ENCODE results near the gene CDH16.

Gene CDH16

GRCh38 chr16:66927918-66928649, 9.4 kb upstream of the CDH16 start:
- DNase-seq (ENCODE audit: low spot score): no peak

DNA sequence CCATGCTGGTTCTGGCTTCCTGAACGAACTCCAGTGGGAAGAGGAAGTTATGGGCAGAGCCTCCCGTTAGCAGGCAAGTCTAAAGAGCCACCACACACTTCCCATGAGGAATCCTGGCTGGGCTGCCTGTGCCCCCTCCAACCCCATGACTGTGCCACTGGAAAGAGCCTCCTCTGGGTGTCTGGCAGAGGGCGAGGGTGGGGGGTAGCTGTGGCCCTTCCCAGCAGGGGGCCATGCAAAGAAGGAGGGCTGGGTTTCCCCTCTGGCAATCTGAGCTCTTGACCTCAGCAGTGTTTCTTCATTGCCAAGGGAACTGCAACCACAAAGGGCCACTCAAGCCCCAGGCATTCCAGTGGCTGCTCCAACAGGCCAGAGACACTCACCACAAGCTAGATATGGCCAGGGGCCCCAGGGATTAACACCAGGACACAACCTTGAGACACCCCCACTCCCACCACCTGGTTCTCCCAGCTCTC, 8.3 kb upstream of the CDH16 start:
- DNase-seq (ENCODE audit: low spot score): no peak

DNA sequence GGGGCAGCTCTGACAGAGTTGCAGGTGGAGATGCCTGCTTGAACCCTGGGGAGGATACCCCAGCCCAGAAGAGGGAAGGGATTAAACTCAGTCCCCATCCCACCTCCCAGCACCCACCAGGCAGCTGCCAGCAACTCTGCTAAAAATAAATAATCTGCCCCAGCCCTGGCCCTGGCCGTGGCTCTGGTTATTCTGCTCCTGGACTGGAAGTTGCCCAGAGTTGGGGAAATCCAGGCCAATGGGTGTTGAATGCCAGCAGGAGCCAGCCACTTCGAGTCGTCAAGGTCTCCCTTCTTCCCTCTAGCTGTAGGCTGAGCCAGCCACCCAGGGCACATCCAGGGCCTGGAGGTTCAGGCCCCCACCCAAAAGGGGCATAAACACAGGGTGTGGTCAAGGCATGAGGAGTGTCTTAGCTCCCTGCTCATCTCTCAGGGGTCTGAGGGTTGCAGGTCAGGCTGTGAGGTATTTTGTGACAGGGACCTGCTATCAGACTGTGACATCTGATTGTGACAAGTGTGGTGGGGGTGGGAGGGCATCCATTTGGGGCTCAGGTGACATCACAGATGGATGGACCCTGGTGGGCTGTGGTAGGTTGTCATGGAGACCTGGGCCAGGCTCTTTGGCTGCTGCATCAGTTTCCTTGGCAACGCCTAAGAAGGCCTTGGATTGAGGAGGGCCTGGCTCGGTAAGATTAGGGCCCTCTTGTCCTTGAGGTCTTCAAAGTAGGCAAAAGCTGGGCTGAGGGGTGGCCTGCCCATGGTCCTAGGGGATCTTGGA, 7.7 kb upstream of the CDH16 start:
- no peak for DNase-seq (ENCODE audit: low spot score)

DNA sequence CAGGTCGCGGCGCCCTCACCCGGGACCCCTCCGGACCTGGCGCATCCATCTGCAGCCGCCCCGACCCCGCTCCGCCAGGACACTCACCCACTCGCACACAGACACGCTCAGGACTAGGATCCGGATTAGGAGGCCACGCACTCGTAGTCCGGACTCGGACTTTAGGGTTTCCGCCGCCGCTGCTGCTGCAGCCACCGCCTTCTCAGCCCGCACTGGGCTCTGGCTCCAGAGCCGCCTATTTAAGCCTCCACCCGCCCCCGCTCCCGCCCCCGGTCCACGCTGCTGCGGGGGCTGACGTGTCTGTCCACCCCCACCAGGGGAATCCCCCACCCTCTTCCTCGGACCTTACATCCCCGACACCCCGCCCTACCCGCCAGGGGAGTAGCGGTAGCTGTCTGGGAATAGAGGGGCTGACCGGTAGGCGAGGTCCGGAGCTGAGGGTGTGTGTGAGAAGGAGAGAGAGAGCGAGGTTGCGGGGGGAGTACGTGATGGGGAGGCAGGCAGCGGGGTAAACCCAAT, 6.7 kb upstream of the CDH16 start, which contains the start of gene RRAD:
TSS of gene RRAD (minus strand) at position 214 of the 519 bp plus-strand sequence. CDS start 356 bp downstream, outside the sequence.
- DNase-seq (ENCODE audit: low spot score): no peak

DNA sequence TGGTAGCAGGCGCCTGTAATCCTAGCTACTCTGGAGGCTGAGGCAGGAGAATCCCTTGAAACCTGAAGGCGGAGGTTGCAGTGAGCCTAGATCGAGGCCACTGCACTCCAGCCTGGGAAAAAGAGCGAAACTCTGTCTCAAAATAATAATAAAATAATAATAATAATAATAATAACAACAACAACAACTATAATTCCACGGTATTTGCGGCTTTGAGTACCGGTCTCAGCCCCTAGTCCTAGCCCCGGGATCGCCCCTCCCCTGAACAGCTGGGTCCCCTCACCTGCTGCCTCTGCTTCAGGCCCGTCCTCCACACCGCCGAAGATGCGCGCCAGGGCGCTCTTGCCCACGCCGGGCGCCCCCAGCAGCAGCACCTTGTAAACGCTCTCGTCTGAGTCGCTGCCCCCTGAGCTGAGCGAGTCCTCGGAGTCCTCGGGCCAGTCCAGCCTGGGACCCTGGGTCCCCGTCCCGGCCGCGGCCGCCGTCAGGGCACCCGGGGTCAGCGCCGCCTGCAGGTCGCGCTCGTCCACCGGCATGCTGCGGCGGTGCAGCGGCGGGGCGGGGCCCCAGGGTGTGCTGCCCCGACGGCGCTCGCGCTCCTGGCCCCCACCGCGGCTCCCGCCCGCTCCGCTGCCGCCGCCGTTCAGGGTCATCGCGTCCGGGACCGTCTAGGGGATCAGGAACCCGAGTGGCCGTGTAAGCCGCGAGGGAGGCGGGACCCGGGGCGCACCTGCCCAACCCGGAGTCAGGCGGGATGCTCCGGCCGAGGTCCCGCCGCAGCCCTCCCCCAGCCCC, 6.0 kb upstream of the CDH16 start:
- DNase-seq (ENCODE audit: low spot score): peak; percentile 91

DNA sequence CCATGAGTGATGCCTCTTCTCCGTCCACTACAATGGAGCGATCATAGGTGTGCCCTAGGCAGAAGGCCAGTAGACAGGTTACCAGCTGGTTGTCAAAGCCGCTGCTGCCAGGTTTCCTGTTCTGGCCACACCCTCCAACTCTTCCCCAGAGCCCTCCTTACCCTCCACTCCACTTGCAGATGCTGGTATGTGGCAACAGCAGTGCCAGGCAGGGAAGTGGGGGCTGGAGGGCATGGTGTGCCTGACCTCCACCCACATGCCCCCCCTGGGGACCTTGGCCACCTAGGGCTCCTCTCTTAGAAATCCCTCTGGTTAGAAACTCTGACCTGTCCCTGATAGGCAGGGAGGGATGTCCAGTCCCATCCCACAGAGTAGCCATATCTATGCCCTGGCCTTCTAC, 5.2 kb upstream of the CDH16 start:
- DNase-seq (ENCODE audit: low spot score): no peak

DNA sequence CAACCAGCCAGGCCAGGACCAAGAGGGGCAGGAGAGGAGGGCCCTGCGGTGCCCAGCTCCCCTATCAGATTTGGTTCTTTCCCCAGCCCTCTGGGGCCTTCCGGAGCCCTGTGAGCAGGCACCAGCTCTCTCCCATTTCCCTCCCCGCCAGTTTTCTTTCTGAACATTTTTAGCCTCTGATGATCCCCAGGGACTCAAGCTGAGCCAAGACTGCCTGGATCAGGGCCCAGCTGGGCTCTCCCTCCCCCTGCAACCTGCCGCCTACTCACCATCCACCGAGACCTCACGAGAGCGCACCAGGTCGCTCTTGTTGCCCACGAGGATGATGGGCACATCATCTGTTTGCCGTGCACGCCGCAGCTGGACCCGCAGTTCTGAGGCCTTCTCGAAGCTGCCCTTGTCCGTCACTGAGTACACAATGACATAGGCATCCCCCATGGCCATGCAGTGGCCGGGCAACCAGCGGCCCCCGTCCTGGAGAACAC, 4.6 kb upstream of the CDH16 start:
- DNase-seq (ENCODE audit: low spot score): no peak

DNA sequence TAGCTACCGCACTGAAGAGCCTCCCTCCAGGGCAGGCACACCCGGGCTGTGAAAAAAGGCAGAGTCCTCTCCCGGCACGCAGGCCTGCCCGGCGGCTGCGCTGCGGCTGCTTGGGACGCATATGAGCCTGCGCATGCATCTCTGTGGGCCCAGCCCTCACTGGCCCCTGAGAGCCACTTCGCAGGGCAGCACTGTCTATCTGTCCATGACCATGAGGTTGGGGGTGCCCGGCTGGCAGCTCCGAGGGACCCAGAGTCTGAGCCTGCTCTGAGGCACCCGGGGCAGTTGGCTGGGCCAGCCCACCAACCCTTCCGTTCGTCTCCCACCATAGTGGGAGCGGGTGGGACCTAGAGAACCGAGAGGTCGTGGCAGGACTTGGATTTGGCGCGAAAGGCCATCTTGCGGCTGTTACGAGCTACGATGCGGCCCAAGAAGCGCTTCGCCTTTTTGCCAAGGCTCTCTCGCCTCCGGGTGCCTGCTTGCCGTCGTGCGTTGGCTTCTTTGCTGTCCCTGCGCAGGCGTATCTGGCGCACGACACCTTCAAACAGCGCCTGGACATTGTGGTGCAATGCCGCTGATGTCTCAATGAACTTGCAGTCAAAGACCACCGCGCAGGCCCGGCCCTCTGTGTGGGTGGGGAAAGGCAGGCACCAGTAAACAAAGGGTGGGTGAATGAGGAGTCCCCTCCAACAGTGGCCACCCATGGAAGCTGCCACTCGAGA, 3.2 kb upstream of the CDH16 start:
- DNase-seq (ENCODE audit: low spot score): no peak

- no peak for DNase-seq (ENCODE audit: low spot score)
Observed at GRCh38 chr16:66920924-66921680, 2.4 kb upstream of the CDH16 start.

DNA sequence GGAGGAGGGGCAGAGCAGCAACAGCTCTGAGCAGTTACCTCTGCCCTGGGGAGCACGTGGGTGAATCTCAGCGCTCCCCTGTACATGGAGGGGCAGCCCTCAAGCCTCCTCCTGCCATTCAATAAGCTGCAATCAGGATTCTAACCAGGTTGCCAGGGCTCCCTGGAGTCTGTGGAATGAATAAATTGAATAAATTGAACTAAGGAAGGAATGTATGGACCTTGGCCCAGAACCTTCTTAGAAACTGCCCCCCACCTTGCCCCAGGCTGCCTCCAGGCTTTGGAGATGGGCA, 1.6 kb upstream of the CDH16 start:
- no peak for DNase-seq (ENCODE audit: low spot score)

- no peak for DNase-seq (ENCODE audit: low spot score)
Observed at GRCh38 chr16:66919569-66920298, 1.0 kb upstream of the CDH16 start.

DNA sequence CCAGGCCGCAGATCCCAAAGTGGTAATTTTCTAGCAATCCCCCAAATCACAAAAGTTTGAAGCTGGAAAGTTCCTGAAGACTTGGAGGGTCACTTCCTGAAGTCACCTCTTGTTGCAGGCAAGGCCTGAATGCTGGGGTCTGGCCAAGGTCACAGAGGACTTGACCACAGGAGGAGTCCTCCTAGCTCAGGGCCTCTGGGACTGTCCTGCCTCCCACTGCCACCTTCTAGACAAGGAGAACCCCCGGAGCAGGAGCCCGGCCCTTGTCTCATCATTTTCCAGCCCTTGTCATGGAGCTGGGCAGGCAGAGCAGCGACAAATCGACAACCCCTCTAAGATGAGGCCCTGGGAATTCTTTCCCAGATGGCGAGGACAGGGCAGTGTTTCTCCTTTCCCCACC, 330 bp downstream of the CDH16 start:
- no peak for DNase-seq (ENCODE audit: low spot score)

GRCh38 chr16:66917741-66918140, 944 bp downstream of the CDH16 start:
- no peak for DNase-seq (ENCODE audit: low spot score)

- DNase-seq (ENCODE audit: low spot score): no peak
Observed at GRCh38 chr16:66916518-66916917, 2.2 kb downstream of the CDH16 start.

DNA sequence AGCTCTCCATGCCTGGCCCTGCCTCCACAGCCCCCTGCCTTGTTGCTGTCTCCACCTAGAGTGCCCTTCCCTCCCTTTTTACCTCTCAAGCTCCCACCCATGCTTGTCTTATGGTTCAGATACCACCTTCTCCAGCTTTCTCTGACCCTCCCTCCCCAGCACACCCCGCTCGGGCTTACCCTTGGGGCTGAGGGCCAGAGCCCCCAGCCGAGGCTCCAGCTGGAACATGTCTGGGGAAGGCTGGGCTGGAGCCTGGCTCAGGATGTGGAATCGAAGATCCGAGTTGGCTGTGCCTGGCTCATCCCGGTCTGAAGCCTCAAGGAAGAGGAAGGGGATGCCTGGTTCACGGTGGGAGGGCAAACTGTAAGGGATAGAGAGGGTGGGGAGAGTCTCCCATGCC, 3.6 kb downstream of the CDH16 start:
- no peak for DNase-seq (ENCODE audit: low spot score)

GRCh38 chr16:66914541-66914940, 4.1 kb downstream of the CDH16 start:
- no peak for DNase-seq (ENCODE audit: low spot score)

- no peak for DNase-seq (ENCODE audit: low spot score)
Observed at GRCh38 chr16:66913711-66914110, 5.0 kb downstream of the CDH16 start.

GRCh38 chr16:66913081-66913480, 5.6 kb downstream of the CDH16 start:
- DNase-seq (ENCODE audit: low spot score): no peak

DNA sequence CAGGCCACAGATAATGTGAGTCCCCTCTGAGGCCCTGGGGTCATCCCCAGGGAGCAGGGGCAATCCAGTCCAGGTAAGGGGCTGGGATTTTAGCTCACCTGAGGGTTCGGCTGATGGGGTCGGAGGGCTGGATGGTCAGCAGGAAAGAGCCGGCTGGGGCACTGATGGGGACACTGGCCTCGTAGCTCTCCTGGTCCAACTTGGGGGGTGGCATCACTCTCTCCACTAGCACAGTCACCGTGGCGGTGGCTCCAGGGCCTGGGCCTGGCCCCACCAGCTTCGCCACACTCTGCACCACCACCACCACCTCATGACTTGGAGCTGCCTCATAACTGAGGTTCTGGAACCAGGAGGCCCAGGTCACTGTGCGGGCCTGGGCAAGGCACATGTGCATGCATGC, 6.9 kb downstream of the CDH16 start:
- no peak for DNase-seq (ENCODE audit: low spot score)

GRCh38 chr16:66911112-66911511, 7.6 kb downstream of the CDH16 start:
- no peak for DNase-seq (ENCODE audit: low spot score)
